Gastrocnemius medialis (tissue), 4 donors: Measurements from ENCODE around the gene CSPG4.

Experiments used
- POLR2A ChIP-seq, 2 donors: fragments of 450-650 bp; IDR thresholded peaks; one replicate each; pipeline ENCODE4 v1.6.1; 2017; ENCODE audit warnings: antibody characterized with exemption in 2 of 2, mild to moderate bottlenecking in 2 of 2, moderate library complexity in 2 of 2
- TF ChIP-seq, protein P1 (sequence below), 5 experiments: fragments of 450-650 bp in 3 of 5; fragments of 200-600 bp in 2 of 5; sonication (generic) in 2 of 5; IDR thresholded peaks in 4 of 5; conservative IDR thresholded peaks in 1 of 5; 1 replicate in 4 of 5; 2 replicates in 1 of 5; pipeline ENCODE4 v1.5.1; 2016 to 2019; ENCODE audit warnings: antibody characterized with exemption in 5 of 5, mild to moderate bottlenecking in 3 of 5, moderate library complexity in 3 of 5

DNA sequence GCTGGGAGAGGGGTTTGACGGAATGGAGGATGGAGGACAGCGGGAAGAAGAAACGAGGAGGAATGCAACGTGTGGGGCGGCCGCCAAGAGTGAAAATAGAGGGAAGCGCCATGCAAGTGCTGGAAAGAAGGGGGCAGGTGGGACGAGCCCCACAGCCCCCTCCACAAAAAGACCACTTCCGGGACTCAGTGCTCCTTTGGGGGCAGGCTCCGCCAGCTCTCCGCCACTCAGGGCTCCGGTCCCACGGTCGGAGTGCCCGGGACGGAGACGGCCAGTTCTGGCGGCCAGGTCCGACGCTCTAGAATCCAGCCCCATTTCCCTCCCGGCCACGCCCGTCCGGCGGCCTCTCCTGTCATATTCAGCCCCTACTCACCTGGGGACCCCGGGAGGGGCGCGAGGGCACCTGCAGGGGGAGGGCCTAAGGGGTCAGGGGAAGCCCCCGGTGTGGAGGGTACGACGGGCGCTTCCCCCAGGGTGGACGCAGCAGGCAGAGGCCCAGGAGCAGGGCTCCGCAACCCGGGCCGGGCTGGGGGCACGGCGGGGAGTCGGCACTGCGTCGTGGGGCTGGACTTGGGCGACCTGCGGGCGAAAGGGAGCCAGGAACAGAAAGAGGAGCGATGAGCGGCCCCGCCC lies 25.5 kb upstream of the CSPG4 start:
- TF ChIP-seq, protein P1, sequence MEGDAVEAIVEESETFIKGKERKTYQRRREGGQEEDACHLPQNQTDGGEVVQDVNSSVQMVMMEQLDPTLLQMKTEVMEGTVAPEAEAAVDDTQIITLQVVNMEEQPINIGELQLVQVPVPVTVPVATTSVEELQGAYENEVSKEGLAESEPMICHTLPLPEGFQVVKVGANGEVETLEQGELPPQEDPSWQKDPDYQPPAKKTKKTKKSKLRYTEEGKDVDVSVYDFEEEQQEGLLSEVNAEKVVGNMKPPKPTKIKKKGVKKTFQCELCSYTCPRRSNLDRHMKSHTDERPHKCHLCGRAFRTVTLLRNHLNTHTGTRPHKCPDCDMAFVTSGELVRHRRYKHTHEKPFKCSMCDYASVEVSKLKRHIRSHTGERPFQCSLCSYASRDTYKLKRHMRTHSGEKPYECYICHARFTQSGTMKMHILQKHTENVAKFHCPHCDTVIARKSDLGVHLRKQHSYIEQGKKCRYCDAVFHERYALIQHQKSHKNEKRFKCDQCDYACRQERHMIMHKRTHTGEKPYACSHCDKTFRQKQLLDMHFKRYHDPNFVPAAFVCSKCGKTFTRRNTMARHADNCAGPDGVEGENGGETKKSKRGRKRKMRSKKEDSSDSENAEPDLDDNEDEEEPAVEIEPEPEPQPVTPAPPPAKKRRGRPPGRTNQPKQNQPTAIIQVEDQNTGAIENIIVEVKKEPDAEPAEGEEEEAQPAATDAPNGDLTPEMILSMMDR (IDR thresholded peaks at IDR 0.05 in 4 of 5, conservative IDR thresholded peaks at IDR 0.05 in 1 of 5) = no peak
- TF ChIP-seq POLR2A (IDR thresholded peaks at IDR 0.05) = no peak
